CD4-positive, alpha-beta T cell treated with Interleukin-6 for 4 hours (primary cell): ENCODE measurements around the gene ZBP1.

Experiments used
- DNase-seq: peaks from one replicate; pipeline ENCODE4 v3.0.0-alpha.2; 2020; ENCODE audit warnings: mixed read lengths

Gene ZBP1

DNA sequence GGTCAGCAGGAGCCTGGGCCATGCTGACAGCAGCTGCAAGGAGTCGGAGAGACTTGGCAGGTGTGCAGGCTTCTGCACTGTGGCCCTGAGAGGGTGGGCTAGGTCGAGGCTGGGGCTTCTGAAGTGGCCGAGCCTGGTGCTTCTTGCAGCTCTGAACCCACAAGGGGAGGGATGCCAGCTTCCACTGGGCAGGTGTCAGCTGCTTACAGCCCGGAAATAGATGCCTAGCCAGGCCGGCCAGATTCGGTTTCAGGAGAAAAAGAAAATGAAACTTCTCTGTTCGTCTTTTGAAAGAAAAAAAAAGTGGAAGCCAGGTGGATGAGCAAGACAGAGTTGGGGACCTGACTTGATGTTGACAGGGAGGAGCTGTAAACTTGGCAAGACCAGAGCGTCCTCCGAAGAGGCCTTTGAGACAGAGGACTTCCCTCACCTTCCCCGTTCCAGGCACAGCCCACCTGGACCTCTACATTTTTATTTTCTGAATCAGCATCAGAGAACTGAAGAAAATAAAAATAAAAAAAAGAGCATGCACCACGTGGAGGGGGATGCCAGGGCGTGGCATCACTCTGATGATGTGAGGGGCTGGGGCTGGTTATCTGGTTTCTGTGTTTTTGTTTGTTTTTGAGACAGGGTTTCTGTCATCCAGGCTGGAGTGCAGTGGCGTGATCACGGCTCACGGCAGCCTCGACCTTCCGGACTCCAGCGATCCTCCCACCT, at the start of gene ZBP1:
Gene ZBP1, minus strand, starts transcription at position 153 of the 717 bp plus-strand sequence. Its CDS starts 131 bp downstream, at position 22.
- DNase-seq: peak; percentile 69

- no peak for DNase-seq
Observed at GRCh38 chr20:57669632-57670031, 49.4 kb upstream of the ZBP1 start.

DNA sequence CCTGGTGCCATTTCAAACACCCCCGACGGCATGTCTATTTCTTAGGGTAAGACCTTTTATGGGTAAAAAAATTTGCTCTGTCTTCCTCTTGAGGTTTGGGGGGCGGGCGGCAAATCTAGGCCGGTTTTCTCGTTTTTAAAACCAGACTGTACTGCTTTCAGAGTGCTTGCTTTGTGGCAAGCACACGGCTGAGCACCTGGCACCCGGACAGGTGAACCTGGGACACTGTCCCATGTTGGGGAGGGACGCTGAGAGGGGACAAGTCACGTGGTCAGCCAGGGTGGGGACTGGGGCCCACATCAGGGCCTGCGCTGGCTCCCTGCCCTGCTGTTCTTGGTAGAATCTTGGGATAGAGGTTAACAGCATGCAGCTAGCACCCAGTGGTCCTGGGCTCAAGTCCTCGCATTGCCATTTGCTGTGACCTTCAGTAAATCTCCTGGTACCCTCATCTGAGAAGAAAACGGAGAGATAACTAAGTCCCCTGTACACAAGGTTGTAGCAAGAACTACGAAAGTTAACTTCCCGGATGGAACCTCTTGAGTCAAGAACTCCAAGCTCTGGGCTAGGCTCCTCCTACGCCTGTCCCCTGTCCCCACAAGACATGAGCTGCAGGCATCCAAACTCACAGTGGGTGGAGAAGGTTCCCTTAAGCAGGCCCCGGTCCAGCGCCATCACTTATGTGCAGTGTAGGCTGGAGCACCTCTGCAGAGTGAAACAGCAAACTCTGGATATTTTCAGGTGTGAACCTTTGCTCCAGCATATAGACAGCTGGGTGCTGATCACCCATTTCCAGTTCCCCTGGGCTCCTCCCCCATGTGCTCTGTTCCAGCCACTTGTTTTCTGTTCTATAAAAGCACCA, 47.9 kb upstream of the ZBP1 start:
- DNase-seq: no peak

DNA sequence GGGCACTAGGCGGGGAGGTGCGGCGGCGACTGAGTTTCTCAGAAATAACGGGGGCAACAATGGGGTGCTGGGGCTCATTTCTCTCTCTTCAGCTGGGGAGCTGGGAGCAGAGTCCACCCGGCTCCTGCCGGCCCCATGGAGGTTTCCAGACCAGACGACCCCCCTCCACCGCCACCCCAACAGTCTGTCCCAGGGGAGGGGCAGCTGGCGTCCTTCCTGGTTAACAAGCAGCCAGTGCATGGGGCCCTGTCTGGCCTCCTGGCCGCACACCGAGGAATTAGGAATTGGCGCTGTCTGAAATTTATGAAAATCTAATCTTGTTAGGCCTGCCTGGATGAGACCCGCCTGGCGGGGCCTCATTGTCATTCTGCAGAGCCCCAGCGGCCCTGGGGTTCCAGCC, 47.2 kb upstream of the ZBP1 start:
- no peak for DNase-seq

DNA sequence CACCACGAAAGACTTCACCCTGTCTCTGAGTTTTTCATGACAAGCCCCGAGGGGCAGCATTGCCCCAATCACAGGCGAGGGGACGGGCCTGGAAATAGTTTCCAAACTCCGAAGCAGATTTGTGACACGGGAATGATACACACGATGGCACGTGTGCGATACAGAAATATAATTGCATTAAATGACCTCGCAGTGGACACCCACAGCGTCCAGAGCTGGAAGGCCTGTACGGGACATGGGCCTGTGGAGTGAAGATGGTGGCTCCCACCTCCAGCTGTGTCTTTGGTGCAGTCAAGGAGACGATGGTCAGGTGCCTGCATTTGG, 46.6 kb upstream of the ZBP1 start:
- DNase-seq: no peak

DNA sequence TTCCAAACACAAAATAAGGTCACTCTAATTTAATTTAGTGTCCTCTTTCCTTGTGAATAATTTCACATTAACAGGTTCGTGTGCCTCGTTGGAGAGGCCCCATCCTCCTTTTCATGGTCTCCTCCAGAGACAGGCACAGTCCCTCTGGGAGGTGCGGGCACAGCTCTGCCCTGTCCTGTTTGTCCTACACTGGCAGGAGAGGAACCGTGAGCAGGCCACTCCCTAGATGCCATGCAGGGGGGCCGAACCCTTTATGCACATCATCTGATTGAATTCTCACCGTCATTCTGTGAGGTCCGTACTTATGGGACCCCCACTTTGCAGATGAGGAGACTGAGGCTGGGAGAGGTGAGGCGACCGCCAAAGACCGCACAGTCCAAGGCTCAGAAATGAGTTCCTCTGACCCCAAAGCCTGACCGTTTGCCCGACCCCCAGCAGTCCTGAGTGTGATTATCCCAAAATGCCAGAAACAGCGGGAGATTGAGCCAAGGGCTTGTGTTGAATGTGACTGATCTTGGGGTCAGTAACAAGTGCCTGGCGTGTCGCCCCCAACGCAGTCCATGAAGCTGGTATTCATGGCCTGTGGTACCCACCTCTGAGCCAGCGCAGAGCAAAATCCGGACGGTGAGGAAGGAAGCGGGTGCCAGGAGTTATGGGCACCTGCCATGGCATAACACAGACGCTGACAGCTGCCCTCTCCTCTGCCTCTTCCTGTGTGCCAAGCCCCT, 46.0 kb upstream of the ZBP1 start:
- peak; percentile 1 for DNase-seq

- peak; percentile 1 for DNase-seq
Observed at GRCh38 chr20:57665589-57665971, 45.4 kb upstream of the ZBP1 start.

DNA sequence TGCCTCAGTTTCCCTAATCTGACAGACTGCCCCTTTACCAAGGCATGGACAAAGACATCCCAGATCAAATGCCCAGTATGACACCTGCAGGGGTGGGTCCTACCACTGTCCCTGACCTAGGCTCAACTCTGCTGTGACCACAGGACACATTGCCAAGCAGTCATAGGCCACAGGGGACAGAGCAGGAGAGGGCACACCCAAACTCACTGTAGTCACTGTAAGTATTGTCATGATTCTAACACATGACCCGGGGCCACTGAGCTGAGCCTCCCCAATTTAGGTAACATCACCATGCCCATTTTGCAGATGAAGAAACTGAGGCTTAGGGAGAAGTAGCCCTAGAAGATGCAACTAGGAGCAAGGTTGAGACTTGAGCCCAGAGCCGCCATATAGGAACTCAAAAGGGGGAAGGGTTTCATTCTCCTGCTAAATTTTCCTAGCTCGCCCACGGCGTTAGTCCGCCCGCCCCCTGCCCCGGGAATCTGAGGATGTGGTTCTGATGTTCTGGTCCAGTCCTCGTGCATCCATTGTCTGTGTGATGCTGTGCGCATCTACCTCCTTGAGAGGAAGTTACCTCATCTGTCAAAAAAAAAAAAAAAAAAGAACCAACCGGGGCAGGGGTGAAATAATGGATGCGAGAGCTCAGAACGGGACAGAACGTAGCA, 44.8 kb upstream of the ZBP1 start:
- DNase-seq: peak; percentile 1

- peak; percentile 1 for DNase-seq
Observed at GRCh38 chr20:57664476-57664875, 44.2 kb upstream of the ZBP1 start.

GRCh38 chr20:57663681-57664451, 43.6 kb upstream of the ZBP1 start:
- DNase-seq: peak; percentile 0

- DNase-seq: no peak
Observed at GRCh38 chr20:57663241-57663640, 43.0 kb upstream of the ZBP1 start.

- DNase-seq: no peak
Observed at GRCh38 chr20:57662456-57663240, 42.4 kb upstream of the ZBP1 start.

DNA sequence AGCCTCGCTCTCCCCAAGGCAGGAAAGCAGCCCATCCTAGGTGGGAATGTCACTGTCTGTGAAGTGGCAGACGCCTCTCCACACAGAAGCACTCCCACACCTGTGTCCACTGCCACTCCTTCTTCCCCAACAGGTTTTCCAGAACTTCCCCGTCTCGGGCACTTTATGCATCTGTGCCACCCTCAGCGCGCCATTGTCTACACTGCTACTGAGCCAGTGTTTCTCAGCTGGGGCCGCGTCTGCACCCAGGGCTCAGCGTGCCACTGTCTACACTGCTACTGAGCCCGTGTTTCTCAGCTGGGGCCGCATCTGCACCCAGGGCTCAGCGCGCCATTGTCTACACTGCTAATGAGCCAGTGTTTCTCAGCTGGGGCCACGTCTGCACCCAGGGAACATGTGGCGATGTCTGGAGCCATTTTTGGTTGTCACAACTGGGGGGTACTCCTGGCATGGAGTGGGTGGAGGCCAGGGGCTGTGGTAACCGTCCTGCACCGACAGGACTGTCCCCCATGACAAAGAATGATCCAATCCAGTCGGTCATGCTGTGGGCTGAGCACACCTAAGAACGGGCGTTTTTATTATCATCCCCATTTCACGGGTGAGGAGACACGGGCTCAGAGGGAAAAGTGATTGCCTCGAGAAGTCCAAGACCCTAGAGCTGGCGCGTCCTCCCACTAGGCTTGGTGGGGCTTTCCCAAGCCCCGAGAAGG, 41.7 kb upstream of the ZBP1 start:
- no peak for DNase-seq

GRCh38 chr20:57660922-57661745, 40.9 kb upstream of the ZBP1 start:
- no peak for DNase-seq

GRCh38 chr20:57660181-57660921, 40.1 kb upstream of the ZBP1 start:
- DNase-seq: no peak

DNA sequence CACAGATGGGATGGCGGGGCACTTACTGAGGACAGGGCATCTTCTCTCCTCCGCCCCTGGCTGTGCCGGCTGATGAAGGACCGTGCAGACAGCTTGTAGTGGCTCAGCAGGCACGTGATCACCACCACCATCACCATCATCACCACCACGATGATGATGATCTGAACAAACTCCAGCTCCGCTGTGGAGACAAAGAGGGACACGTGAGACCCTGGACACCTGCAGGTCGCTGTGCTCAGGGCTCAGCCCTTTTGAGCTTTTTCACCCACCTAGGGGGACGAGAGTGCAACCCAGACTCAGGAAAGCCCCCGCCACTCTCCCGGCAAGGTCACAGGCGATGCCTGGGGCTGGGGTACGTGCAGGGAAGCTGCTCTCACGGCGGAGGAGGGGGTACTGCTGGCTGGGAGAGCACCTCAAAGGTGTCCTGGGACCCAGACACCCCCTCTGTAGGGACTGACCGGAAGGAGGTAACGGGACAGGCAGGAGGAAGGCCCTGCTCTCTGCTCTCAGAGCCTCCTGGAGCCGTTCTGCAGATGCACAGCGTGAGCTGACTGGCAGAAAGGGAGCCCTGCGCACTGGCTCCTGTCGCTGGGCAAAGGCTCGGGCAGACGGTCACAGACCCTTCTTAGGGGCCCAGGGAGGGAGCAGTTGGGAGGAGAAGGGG, 39.4 kb upstream of the ZBP1 start:
- no peak for DNase-seq

DNA sequence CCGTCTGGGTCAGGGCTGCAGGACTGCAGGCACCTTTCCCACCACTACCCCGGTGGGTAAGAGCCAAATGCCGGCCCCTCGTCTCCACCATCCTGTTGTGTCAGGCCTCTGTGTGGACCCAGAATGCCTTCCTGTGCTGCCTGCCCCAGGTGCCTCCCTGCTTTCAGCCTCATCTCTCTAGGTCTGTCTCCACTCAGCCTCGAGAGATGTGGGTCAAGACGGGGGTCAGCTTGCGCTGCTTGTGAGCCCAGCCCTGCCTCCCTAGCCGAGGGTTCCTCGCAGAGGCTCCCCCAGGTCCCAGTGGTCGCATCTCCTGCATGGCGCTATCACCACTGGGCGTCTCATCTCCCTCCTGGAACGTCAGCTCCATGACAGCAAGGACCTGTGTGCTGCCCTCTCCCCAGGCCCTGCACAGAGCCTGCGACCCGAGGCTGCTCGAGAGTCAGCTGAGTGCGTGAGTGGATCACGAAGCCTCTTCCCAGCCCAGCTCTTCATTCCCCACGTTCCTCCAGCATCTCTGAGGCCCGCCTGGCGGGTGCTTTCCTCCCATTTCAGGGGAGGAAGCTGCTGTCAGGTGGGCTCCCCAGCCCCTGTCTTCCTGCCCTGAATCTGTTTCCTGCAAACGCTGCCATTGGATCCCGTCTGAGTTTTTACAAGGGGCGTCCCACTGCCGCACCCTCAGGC, 38.7 kb upstream of the ZBP1 start:
- no peak for DNase-seq

DNA sequence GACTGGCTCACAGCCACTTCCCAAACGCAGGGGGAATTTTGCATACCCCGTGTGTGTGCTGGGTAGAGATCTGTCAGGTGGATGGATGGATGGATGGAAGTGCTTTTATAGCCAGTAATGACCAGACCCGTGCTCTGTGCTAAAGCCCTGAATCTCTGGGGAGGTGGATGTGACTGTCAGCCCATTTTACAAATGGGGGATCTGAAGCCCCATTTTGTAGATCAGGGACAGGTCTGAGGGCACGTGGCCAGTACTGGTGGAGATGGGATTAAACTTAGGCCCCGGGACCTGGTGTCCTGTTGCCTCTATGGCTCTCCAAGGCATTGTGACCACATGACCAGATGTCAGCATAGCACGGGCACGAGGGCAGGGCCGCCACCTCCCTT, 38.2 kb upstream of the ZBP1 start:
- DNase-seq: no peak
